PC-3 (cell line): ENCODE results near the gene VTA1. TPM values are rescaled to one million over a fixed set of nuclear protein-coding genes. Genes with fewer than 3 reads are reported as not detected.

Source experiments
- ATAC-seq: fragments of 200-7000 bp; cut with Tn5 transposase; 2 replicates; pipeline ENCODE4 v1.9.1; 2020; ENCODE audit warnings: mild to moderate bottlenecking, moderate library complexity
- BruUV-seq: library from RNA; stranded (reverse); fragments of 400-500 nt; replicated peaks from 2 replicates; lab custom pipeline; 2021; lab: Mats Ljungman, UMichigan
- CTCF ChIA-PET: fragments of 300-600 bp; sonication (Branson Sonifier 250); formaldehyde crosslinking; loops from one replicate; lab custom pipeline; 2022; ENCODE audit warnings: antibody characterized with exemption; lab: Charles Lee
- POLR2A ChIA-PET: fragments of 300-600 bp; sonication (Branson Sonifier 250); formaldehyde crosslinking; loops from one replicate; lab custom pipeline; 2022; ENCODE audit warnings: antibody characterized with exemption; ENCODE audit not compliant: unreplicated experiment; lab: Charles Lee
- DNase-seq: peaks from one replicate; pipeline ENCODE4 v3.0.0-alpha.2; 2015
- H2AFZ ChIP-seq: fragments of 300-600 bp; sonication (generic); 2 replicates; pipeline ENCODE4 v1.6.0; 2016; ENCODE audit warnings: antibody characterized with exemption, low read length
- H3F3A ChIP-seq: fragments of 300-600 bp; sonication (generic); one replicate; pipeline ENCODE4 v1.6.0; 2017; ENCODE audit warnings: antibody characterized with exemption, low read length, control low read depth, mild to moderate bottlenecking; ENCODE audit not compliant: unreplicated experiment
- H3K27ac ChIP-seq: fragments of 300-600 bp; sonication (generic); 2 replicates; pipeline ENCODE4 v1.5.1; 2016; ENCODE audit warnings: mild to moderate bottlenecking, low read length
- H3K27me3 ChIP-seq: fragments of 300-600 bp; sonication (generic); 2 replicates; pipeline ENCODE4 v1.6.1; 2016; ENCODE audit warnings: low read length, mixed read lengths
- H3K36me3 ChIP-seq: fragments of 300-600 bp; sonication (generic); 2 replicates; pipeline ENCODE4 v1.6.1; 2016; ENCODE audit warnings: low read depth, mixed run types, low read length, mixed read lengths
- H3K4me1 ChIP-seq: fragments of 300-600 bp; sonication (generic); 2 replicates; pipeline ENCODE4 v1.5.1; 2016; ENCODE audit warnings: low read length; ENCODE audit not compliant: insufficient read depth
- H3K4me2 ChIP-seq: fragments of 300-600 bp; sonication (generic); 2 replicates; pipeline ENCODE4 v1.6.0; 2016; ENCODE audit warnings: low read length
- H3K4me3 ChIP-seq: fragments of 300-600 bp; sonication (generic); 2 replicates; pipeline ENCODE4 v1.5.1; 2016; ENCODE audit warnings: mild to moderate bottlenecking, low read length, mixed read lengths
- H3K79me2 ChIP-seq: fragments of 300-600 bp; sonication (generic); 2 replicates; pipeline ENCODE4 v1.6.1; 2017; ENCODE audit warnings: low read length, mixed read lengths
- H3K9ac ChIP-seq: fragments of 300-600 bp; sonication (generic); 2 replicates; pipeline ENCODE4 v1.6.0; 2016; ENCODE audit warnings: mild to moderate bottlenecking, low read length
- H3K9me2 ChIP-seq: fragments of 300-600 bp; sonication (generic); replicated peaks from 2 replicates; pipeline ENCODE4 v1.6.1; 2016; ENCODE audit warnings: mixed run types, low read length, mixed read lengths
- H3K9me3 ChIP-seq: fragments of 300-600 bp; sonication (generic); 2 replicates; pipeline ENCODE4 v1.6.1; 2016; ENCODE audit warnings: low read length, mixed read lengths
- H4K20me1 ChIP-seq: fragments of 300-600 bp; sonication (generic); 2 replicates; pipeline ENCODE4 v1.6.1; 2016; ENCODE audit warnings: low read length, mixed read lengths
- CTCF ChIP-seq: fragments of 300-600 bp; sonication (generic); conservative IDR thresholded peaks from 2 replicates; pipeline ENCODE4 v1.5.1; 2017; ENCODE audit warnings: antibody characterized with exemption, low read depth, mild to moderate bottlenecking, low read length
- EZH2 ChIP-seq: fragments of 300-600 bp; sonication (generic); IDR thresholded peaks from one replicate; pipeline ENCODE4 v1.6.1; 2017; ENCODE audit warnings: antibody characterized with exemption, mild to moderate bottlenecking, low read length; ENCODE audit not compliant: unreplicated experiment
- EZH2phosphoT487 ChIP-seq: fragments of 300-600 bp; sonication (generic); IDR thresholded peaks from 2 replicates; pipeline ENCODE4 v1.6.1; 2018; ENCODE audit warnings: mild to moderate bottlenecking, antibody characterized with exemption, low read length, borderline replicate concordance
- intact Hi-C: fragments of 100-400 bp; cut with micrococcal nuclease; formaldehyde crosslinking; loops from 2 replicates; pipeline ENCODE4 v1.9.0; 2023
- total RNA-seq: library from RNA; depleted of rRNA; stranded (reverse); fragments of >200 nt; gene quantifications from 2 replicates; pipeline ENCODE4 v1.2.3, GENCODE V29; 2014

VTA1 gene
- total RNA-seq, 1 experiment from 2014 or later: 38.6 TPM

GRCh38 chr6:142189057-142189456, 42.0 kb downstream of the VTA1 start:
- no peaks in the 10 kb centered on the region for H3K27me3 ChIP-seq
- no peak for TF ChIP-seq EZH2
- no peak for TF ChIP-seq CTCF
- no peak for TF ChIP-seq EZH2phosphoT487
- POLR2A ChIA-PET: no interaction called here
- H3K27ac ChIP-seq: no peak overlapping the region
- CTCF ChIA-PET: no interaction called here
- no TSS peak for BruUV-seq
- DNase-seq (no peak), ATAC-seq (no peak)
- no peak overlapping the region for H3K4me3 ChIP-seq
- H4K20me1 ChIP-seq: no peaks in the 10 kb centered on the region
- no peaks in the 10 kb centered on the region for H3K9me3 ChIP-seq
- no peak overlapping the region for H3K4me2 ChIP-seq
- H2AFZ ChIP-seq: no peak overlapping the region
- no peak overlapping the region for H3K9ac ChIP-seq
- no peaks in the 10 kb centered on the region for H3F3A ChIP-seq
- H3K9me2 ChIP-seq: no peaks in the 10 kb centered on the region
- no peaks in the 10 kb centered on the region for H3K4me1 ChIP-seq
- peaks cover 6% of the 10 kb centered on the region; the same call in 1 of the 2 replicates for H3K79me2 ChIP-seq
- H3K36me3 ChIP-seq: 0 out of 2 replicates have a peak, but pooled peaks cover 3% of the 10 kb centered on the region
- intact Hi-C loops: no loop called here

- CTCF ChIA-PET: no interaction called here
Measured at GRCh38 chr6:142192343-142192742, 45.3 kb downstream of the VTA1 start.

More at GRCh38 chr6:142192343-142192742, 45.3 kb downstream of the VTA1 start:
- H3K9ac ChIP-seq: no peak overlapping the region
- peaks cover 25% of the 10 kb centered on the region; the same call in 1 of the 2 replicates for H3K79me2 ChIP-seq
- no peak overlapping the region for H3K4me2 ChIP-seq
- no peak overlapping the region for H2AFZ ChIP-seq
- H4K20me1 ChIP-seq: no peaks in the 10 kb centered on the region
- ATAC-seq (no peak), DNase-seq (no peak)
- POLR2A ChIA-PET: no interaction called here
- no peaks in the 10 kb centered on the region for H3K9me2 ChIP-seq
- TF ChIP-seq EZH2 (no peak), CTCF (no peak), EZH2phosphoT487 (no peak)
- peaks cover 10% of the 10 kb centered on the region for H3F3A ChIP-seq
- H3K27me3 ChIP-seq: no peaks in the 10 kb centered on the region
- intact Hi-C loops: no loop called here
- no peak overlapping the region for H3K4me3 ChIP-seq
- BruUV-seq: no TSS peak
- H3K4me1 ChIP-seq: peaks cover 24% of the 10 kb centered on the region
- no peak overlapping the region for H3K27ac ChIP-seq
- no peaks in the 10 kb centered on the region for H3K9me3 ChIP-seq
- H3K36me3 ChIP-seq: 0 out of 2 replicates have a peak, but pooled peaks cover 3% of the 10 kb centered on the region
